Measurements from ENCODE around the gene AXIN2. TPM values are rescaled to one million over a fixed set of nuclear protein-coding genes. Genes with fewer than 3 reads are reported as not detected.

AXIN2 gene
- total RNA-seq, 2 donors from 2014 or later, result 32.3 to 54.6 TPM

- 71% methylated on average over 9 of the region's 9 CpGs for WGBS
- Histone ChIP-seq H3K9me3 (no peaks in the 10 kb centered on the region), H3K4me1 (replicated peaks) (no peaks in the 10 kb centered on the region), H3K27ac (no peak overlapping the region), H3K36me3 (peaks cover 25 to 27% of the 10 kb centered on the region in 2 donors), H3K27me3 (replicated peaks; ENCODE audit: insufficient read depth) (no peaks in the 10 kb centered on the region), H3K4me3 (no peak overlapping the region)
- intact Hi-C loops (cut with DNase I), result no loop called here
- TF ChIP-seq POLR2A (IDR thresholded peaks at IDR 0.05) (no peak), CTCF (IDR thresholded peaks at IDR 0.05) (no peak), POLR2AphosphoS5 (IDR thresholded peaks at IDR 0.05) (no peak)
- DNase-seq (ENCODE audit: low spot score), result no peak
These were observed 27.5 kb downstream of the AXIN2 start for GRCh38 chr17:65533852-65534457.

- Histone ChIP-seq H3K36me3 (peaks cover 25 to 26% of the 10 kb centered on the region in 2 donors), H3K4me1 (replicated peaks) (no peaks in the 10 kb centered on the region), H3K27me3 (replicated peaks; ENCODE audit: insufficient read depth) (no peaks in the 10 kb centered on the region), H3K27ac (no peak overlapping the region), H3K9me3 (no peaks in the 10 kb centered on the region), H3K4me3 (no peak overlapping the region)
- TF ChIP-seq POLR2AphosphoS5 (IDR thresholded peaks at IDR 0.05) (no peak), CTCF (IDR thresholded peaks at IDR 0.05) (no peak), POLR2A (IDR thresholded peaks at IDR 0.05) (no peak)
- intact Hi-C loops (cut with DNase I), result no loop called here
- no peak for DNase-seq (ENCODE audit: low spot score)
- WGBS, result 70% methylated on average over 13 of the region's 13 CpGs
These were observed 28.2 kb downstream of the AXIN2 start for GRCh38 chr17:65533056-65533745.

GRCh38 chr17:65532101-65532890 is 29.2 kb downstream of the AXIN2 start:
- no peaks in the 10 kb centered on the region for H3K27me3 ChIP-seq (replicated peaks; ENCODE audit: insufficient read depth)
- peak in 1 of 4 experiments; percentile 0 for TF ChIP-seq CTCF (IDR thresholded peaks at IDR 0.05)
- TF ChIP-seq POLR2AphosphoS5 (IDR thresholded peaks at IDR 0.05), result no peak
- intact Hi-C loops (cut with DNase I), result no loop called here
- H3K4me3 ChIP-seq, result no peak overlapping the region
- no peak for DNase-seq (ENCODE audit: low spot score)
- 32% methylated on average over 9 of the region's 9 CpGs for WGBS
- no peaks in the 10 kb centered on the region for H3K4me1 ChIP-seq (replicated peaks)
- H3K36me3 ChIP-seq, result peaks cover 17 to 18% of the 10 kb centered on the region in 2 donors
- H3K27ac ChIP-seq, result peak overlapping the region; percentile 20 to 24
- no peaks in the 10 kb centered on the region for H3K9me3 ChIP-seq

DNA sequence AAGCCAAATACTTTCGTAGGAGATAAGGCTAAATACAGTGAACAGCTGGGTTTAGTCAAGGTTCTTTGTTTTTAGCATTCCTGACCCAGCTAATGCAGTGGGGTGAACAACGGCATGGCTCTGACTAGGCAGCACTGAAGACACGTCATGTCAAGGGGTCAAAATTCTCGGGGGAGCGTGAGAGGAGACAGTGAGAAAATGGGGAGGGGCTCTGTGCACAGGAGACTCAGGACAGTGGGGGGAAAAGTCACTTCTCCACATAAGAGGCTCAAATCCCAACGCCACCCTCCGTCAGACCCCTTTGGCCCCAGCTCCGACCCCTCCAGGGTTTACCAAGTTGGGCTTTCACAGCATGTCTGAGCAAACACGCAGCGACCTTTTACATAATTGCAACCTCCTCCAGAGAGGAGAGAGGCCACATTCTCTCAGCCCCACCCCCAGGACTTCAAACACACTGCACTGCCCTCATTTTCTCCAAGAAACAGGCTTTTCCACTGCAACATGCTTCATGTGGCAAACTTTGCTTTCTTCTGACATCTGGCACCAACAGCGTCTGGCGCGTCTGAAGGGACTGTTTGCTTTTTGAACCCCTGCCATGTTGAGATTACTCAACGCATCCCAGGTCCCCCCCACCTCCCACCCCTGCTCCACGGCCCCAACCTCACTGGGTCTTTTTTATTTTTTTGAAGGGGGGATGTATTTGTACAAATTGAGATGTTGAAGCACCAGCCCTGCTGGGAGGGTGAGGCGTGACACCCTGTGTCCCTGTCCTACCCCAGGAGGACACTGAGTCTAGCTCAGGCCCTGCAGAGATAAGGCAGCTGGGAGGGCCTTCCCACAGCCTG is 30.0 kb downstream of the AXIN2 start:
- TF ChIP-seq CTCF (IDR thresholded peaks at IDR 0.05) (peak in 1 of 4 experiments; percentile 2), POLR2AphosphoS5 (IDR thresholded peaks at IDR 0.05) (no peak)
- Histone ChIP-seq H3K4me3 (no peak overlapping the region), H3K4me1 (replicated peaks) (no peaks in the 10 kb centered on the region), H3K27ac (peak overlapping the region; percentile 2 to 20), H3K9me3 (no peaks in the 10 kb centered on the region), H3K27me3 (replicated peaks; ENCODE audit: insufficient read depth) (no peaks in the 10 kb centered on the region), H3K36me3 (peaks cover 9 to 11% of the 10 kb centered on the region in 2 donors)
- WGBS, result 14% methylated on average over 16 of the region's 16 CpGs
- DNase-seq (ENCODE audit: low spot score), result peak; percentile 30
- intact Hi-C loops (cut with DNase I), result no loop called here
